HEK293 (cell line): Measurements from ENCODE around the gene RASA3.

ENCODE experiments used
- CTCF ChIA-PET: fragments of 350-600 bp; formaldehyde crosslinking; extraction: SDS; loops from one replicate; lab custom pipeline; 2021; ENCODE audit warnings: antibody characterized with exemption; lab: Yijun Ruan, JAX
- POLR2A ChIA-PET: fragments of 300-600 bp; formaldehyde crosslinking; extraction: SDS; loops from one replicate; lab custom pipeline; 2020; ENCODE audit warnings: antibody characterized with exemption, inconsistent platforms; lab: Yijun Ruan, JAX
- H3K27ac ChIP-seq: fragments of 200-500 bp; sonication (Bioruptor generic); 2 replicates; pipeline ENCODE4 v1.5.1; 2014; ENCODE audit warnings: low read depth, low read length, control low read depth, inconsistent platforms; ENCODE audit errors: extremely low read depth
- H3K36me3 ChIP-seq, 2 experiments: fragments of 200-500 bp in 1 of 2; sonication (Bioruptor generic) in 1 of 2; 1 replicate in 1 of 2; 2 replicates in 1 of 2; pipeline ENCODE4 v1.5.1; 2014 to 2017; ENCODE audit warnings: inconsistent platforms in 2 of 2, low read length in 2 of 2; ENCODE audit not compliant: control insufficient read depth in 2 of 2, insufficient read depth in 1 of 2
- H3K4me1 ChIP-seq: fragments of 200-500 bp; sonication (Bioruptor generic); 2 replicates; pipeline ENCODE4 v1.5.1; 2014; ENCODE audit warnings: mild to moderate bottlenecking, low read length, inconsistent platforms; ENCODE audit not compliant: control insufficient read depth, insufficient read depth
- H3K4me3 ChIP-seq: 2 replicates; pipeline ENCODE4 v1.5.1; 2011; ENCODE audit warnings: low read depth, mild to moderate bottlenecking, control low read depth, low read length, moderate library complexity
- H3K9me3 ChIP-seq: fragments of 200-500 bp; sonication (Bioruptor generic); 2 replicates; pipeline ENCODE4 v1.5.1; 2014; ENCODE audit warnings: low read depth, low read length, inconsistent platforms; ENCODE audit not compliant: control insufficient read depth, insufficient read depth
- GLIS1 ChIP-seq: fragments of 450-650 bp; formaldehyde crosslinking; IDR thresholded peaks from 2 replicates; pipeline ENCODE4 v1.5.1; 2016; ENCODE audit warnings: missing biosample characterization, missing genetic modification characterization
- HOXC10 ChIP-seq: sonication (generic); formaldehyde crosslinking; IDR thresholded peaks from 2 replicates; pipeline ENCODE4 v1.8.1; 2023; ENCODE audit warnings: mild to moderate bottlenecking, missing genetic modification reagents
- MYNN ChIP-seq: fragments of 450-650 bp; formaldehyde crosslinking; IDR thresholded peaks from 2 replicates; pipeline ENCODE4 v1.5.1; 2016; ENCODE audit warnings: missing biosample characterization, missing genetic modification characterization, borderline replicate concordance
- REPIN1 ChIP-seq: fragments of 450-650 bp; formaldehyde crosslinking; IDR thresholded peaks from 2 replicates; pipeline ENCODE4 v1.5.1; 2017; ENCODE audit warnings: missing biosample characterization, missing genetic modification characterization, low read depth
- SCRT2 ChIP-seq: fragments of 450-650 bp; formaldehyde crosslinking; IDR thresholded peaks from 2 replicates; pipeline ENCODE4 v1.5.1; 2016; ENCODE audit warnings: missing biosample characterization, missing genetic modification characterization
- TRIM28 ChIP-seq: IDR thresholded peaks from 2 replicates; pipeline ENCODE4 v1.6.1; 2011; ENCODE audit warnings: low read length, control low read depth, borderline replicate concordance
- YY1 ChIP-seq: fragments of 450-650 bp; formaldehyde crosslinking; IDR thresholded peaks from 2 replicates; pipeline ENCODE4 v1.5.1; 2018; ENCODE audit warnings: missing biosample characterization, missing genetic modification characterization
- ZEB2 ChIP-seq: fragments of 450-650 bp; formaldehyde crosslinking; IDR thresholded peaks from 2 replicates; pipeline ENCODE4 v1.5.1; 2016; ENCODE audit warnings: missing biosample characterization, missing genetic modification characterization
- ZIC2 ChIP-seq: fragments of 450-650 bp; formaldehyde crosslinking; IDR thresholded peaks from 2 replicates; pipeline ENCODE4 v1.5.1; 2016; ENCODE audit warnings: missing biosample characterization, missing genetic modification characterization
- ZNF121 ChIP-seq: fragments of 450-650 bp; formaldehyde crosslinking; IDR thresholded peaks from 2 replicates; pipeline ENCODE4 v1.5.1; 2016; ENCODE audit warnings: missing biosample characterization, missing genetic modification characterization
- ZNF16 ChIP-seq: fragments of 450-650 bp; formaldehyde crosslinking; IDR thresholded peaks from 2 replicates; pipeline ENCODE4 v1.5.1; 2016; ENCODE audit warnings: low read depth, missing biosample characterization, missing genetic modification characterization
- ZNF223 ChIP-seq: fragments of 450-650 bp; formaldehyde crosslinking; IDR thresholded peaks from 2 replicates; pipeline ENCODE4 v1.5.1; 2016; ENCODE audit warnings: missing biosample characterization, missing genetic modification characterization
- ZNF354C ChIP-seq: fragments of 450-650 bp; formaldehyde crosslinking; IDR thresholded peaks from 2 replicates; pipeline ENCODE4 v1.5.1; 2016; ENCODE audit warnings: missing biosample characterization, missing genetic modification characterization, low read depth, borderline replicate concordance
- ZNF501 ChIP-seq: fragments of 450-650 bp; formaldehyde crosslinking; IDR thresholded peaks from 2 replicates; pipeline ENCODE4 v1.5.1; 2016; ENCODE audit warnings: missing biosample characterization, missing genetic modification characterization
- ZNF596 ChIP-seq: fragments of 450-650 bp; IDR thresholded peaks from 2 replicates; pipeline ENCODE4 v1.5.0; 2018; ENCODE audit warnings: missing biosample characterization, mild to moderate bottlenecking, missing genetic modification characterization, moderate library complexity
- ZNF600 ChIP-seq: fragments of 450-650 bp; formaldehyde crosslinking; IDR thresholded peaks from 2 replicates; pipeline ENCODE4 v1.5.1; 2016; ENCODE audit warnings: missing biosample characterization, missing genetic modification characterization
- ZNF626 ChIP-seq: fragments of 450-650 bp; sonication (Bioruptor Pico); formaldehyde crosslinking; IDR thresholded peaks from 2 replicates; pipeline ENCODE4 v1.5.1; 2018; ENCODE audit warnings: missing biosample characterization, missing genetic modification characterization, inconsistent platforms
- ZNF664 ChIP-seq: fragments of 450-650 bp; formaldehyde crosslinking; IDR thresholded peaks from 2 replicates; pipeline ENCODE4 v1.5.1; 2016; ENCODE audit warnings: missing biosample characterization, missing genetic modification characterization
- ZNF785 ChIP-seq: fragments of 450-650 bp; formaldehyde crosslinking; IDR thresholded peaks from 2 replicates; pipeline ENCODE4 v1.5.1; 2016; ENCODE audit warnings: missing biosample characterization, missing genetic modification characterization
- ZNF791 ChIP-seq: fragments of 450-650 bp; formaldehyde crosslinking; IDR thresholded peaks from 2 replicates; pipeline ENCODE4 v1.5.1; 2016; ENCODE audit warnings: missing biosample characterization, missing genetic modification characterization
- ZNF830 ChIP-seq: fragments of 450-650 bp; IDR thresholded peaks from 2 replicates; pipeline ENCODE4 v1.5.0; 2018; ENCODE audit warnings: missing biosample characterization, missing genetic modification characterization, low read depth, mild to moderate bottlenecking, moderate library complexity
- ZNF837 ChIP-seq: fragments of 450-650 bp; formaldehyde crosslinking; IDR thresholded peaks from 2 replicates; pipeline ENCODE4 v1.5.1; 2016; ENCODE audit warnings: missing biosample characterization, missing genetic modification characterization
- TF ChIP-seq, protein P1 (sequence below): fragments of 450-650 bp; formaldehyde crosslinking; IDR thresholded peaks from 2 replicates; pipeline ENCODE4 v1.5.1; 2016; ENCODE audit warnings: missing biosample characterization, missing genetic modification characterization
- TF ChIP-seq, protein P2 (sequence below): fragments of 450-650 bp; formaldehyde crosslinking; IDR thresholded peaks from 2 replicates; pipeline ENCODE4 v1.5.1; 2016; ENCODE audit warnings: missing biosample characterization, missing genetic modification characterization

Gene RASA3

GRCh38 chr13:113978741-113979481 is 153.5 kb downstream of the RASA3 start:
- TF ChIP-seq ZNF121 (no peak), ZNF830 (tag by site-specific recombination) (no peak), ZNF600 (no peak), GLIS1 (peak; percentile 64), ZNF664 (tag by site-specific recombination) (no peak), ZIC2 (tag by site-specific recombination) (peak; percentile 22; the same call in 1 of the 2 replicates), HOXC10 (CRISPR knock-in tag) (no peak)
- Histone ChIP-seq H3K4me1 (no peaks in the 10 kb centered on the region), H3K9me3 (no peaks in the 10 kb centered on the region), H3K4me3 (no peak overlapping the region), H3K36me3 (peaks cover 0 to 12% of the 10 kb centered on the region in 2 experiments; a peak in 1 of 3 replicates), H3K27ac (no peak overlapping the region)
- CTCF ChIA-PET = interaction anchor here (0.6 kb wide), 1 partner anchor 364 kb away, joined by 4 read pairs; no protein-coding TSS in a partner anchor
- POLR2A ChIA-PET = no interaction called here

- Histone ChIP-seq H3K4me3 (no peak overlapping the region), H3K27ac (no peak overlapping the region), H3K36me3 (peaks cover 0 to 12% of the 10 kb centered on the region in 2 experiments; a peak in 1 of 3 replicates), H3K4me1 (no peaks in the 10 kb centered on the region), H3K9me3 (no peaks in the 10 kb centered on the region)
- no peak for TF ChIP-seq MYNN
- no peak for TF ChIP-seq YY1 (tag by site-specific recombination)
- TF ChIP-seq, protein P1, sequence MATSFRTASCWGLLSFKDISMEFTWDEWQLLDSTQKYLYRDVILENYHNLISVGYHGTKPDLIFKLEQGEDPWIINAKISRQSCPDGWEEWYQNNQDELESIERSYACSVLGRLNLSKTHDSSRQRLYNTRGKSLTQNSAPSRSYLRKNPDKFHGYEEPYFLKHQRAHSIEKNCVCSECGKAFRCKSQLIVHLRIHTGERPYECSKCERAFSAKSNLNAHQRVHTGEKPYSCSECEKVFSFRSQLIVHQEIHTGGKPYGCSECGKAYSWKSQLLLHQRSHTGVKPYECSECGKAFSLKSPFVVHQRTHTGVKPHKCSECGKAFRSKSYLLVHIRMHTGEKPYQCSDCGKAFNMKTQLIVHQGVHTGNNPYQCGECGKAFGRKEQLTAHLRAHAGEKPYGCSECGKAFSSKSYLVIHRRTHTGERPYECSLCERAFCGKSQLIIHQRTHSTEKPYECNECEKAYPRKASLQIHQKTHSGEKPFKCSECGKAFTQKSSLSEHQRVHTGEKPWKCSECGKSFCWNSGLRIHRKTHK (tag by site-specific recombination) = no peak
- TF ChIP-seq ZNF626 (tag by site-specific recombination) = no peak
- TF ChIP-seq ZNF501 (tag by site-specific recombination) = no peak
- TF ChIP-seq ZNF785 (tag by site-specific recombination) = no peak
- TF ChIP-seq ZNF223 (tag by site-specific recombination) = no peak
- no peak for TF ChIP-seq ZNF664 (tag by site-specific recombination)
- no peak for TF ChIP-seq ZNF596 (tag by site-specific recombination)
- no peak for TF ChIP-seq ZNF791 (tag by site-specific recombination)
- TF ChIP-seq ZNF354C (tag by site-specific recombination) = no peak
- no peak for TF ChIP-seq TRIM28
- no peak for TF ChIP-seq ZNF837 (tag by site-specific recombination)
- TF ChIP-seq SCRT2 (tag by site-specific recombination) = no peak
- no peak for TF ChIP-seq ZEB2 (tag by site-specific recombination)
- TF ChIP-seq, protein P2, sequence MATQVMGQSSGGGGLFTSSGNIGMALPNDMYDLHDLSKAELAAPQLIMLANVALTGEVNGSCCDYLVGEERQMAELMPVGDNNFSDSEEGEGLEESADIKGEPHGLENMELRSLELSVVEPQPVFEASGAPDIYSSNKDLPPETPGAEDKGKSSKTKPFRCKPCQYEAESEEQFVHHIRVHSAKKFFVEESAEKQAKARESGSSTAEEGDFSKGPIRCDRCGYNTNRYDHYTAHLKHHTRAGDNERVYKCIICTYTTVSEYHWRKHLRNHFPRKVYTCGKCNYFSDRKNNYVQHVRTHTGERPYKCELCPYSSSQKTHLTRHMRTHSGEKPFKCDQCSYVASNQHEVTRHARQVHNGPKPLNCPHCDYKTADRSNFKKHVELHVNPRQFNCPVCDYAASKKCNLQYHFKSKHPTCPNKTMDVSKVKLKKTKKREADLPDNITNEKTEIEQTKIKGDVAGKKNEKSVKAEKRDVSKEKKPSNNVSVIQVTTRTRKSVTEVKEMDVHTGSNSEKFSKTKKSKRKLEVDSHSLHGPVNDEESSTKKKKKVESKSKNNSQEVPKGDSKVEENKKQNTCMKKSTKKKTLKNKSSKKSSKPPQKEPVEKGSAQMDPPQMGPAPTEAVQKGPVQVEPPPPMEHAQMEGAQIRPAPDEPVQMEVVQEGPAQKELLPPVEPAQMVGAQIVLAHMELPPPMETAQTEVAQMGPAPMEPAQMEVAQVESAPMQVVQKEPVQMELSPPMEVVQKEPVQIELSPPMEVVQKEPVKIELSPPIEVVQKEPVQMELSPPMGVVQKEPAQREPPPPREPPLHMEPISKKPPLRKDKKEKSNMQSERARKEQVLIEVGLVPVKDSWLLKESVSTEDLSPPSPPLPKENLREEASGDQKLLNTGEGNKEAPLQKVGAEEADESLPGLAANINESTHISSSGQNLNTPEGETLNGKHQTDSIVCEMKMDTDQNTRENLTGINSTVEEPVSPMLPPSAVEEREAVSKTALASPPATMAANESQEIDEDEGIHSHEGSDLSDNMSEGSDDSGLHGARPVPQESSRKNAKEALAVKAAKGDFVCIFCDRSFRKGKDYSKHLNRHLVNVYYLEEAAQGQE (tag by site-specific recombination) = no peak
- TF ChIP-seq REPIN1 = no peak
- TF ChIP-seq ZNF16 (tag by site-specific recombination) = no peak
- POLR2A ChIA-PET = no interaction called here
- CTCF ChIA-PET = no interaction called here
Measured at GRCh38 chr13:113977976-113978375, 154.4 kb downstream of the RASA3 start.
